ENCODE data around the gene ATG101. TPM values are rescaled to one million over a fixed set of nuclear protein-coding genes. Genes with fewer than 3 reads are reported as not detected.

ATG101 gene
- polyA plus RNA-seq, 4 donors, result 24.8 to 31.0 (median 28.3) TPM

DNA sequence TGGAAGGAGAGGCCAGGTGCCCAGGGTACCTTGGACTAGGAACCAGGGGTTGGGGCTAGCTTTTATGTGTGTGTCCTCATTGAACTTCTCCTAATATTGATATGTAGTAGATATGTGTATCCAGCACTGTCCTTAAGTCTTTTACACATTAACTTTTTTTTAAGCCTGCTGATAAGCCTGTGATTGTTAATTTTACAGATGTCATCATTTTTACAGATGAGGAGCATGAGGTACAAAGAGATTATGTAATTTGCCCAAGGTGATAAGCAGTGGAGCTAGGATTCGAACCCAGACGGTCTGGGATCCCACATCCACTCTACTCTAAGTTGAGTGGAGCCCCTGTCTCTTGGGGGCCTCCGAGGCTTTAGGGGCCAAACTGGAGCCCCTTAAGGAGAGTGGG is 28.7 kb upstream of the ATG101 start:
- no peak for DNase-seq (ENCODE audit: low read depth in 4 of 4, low spot score in 2 of 4)

DNA sequence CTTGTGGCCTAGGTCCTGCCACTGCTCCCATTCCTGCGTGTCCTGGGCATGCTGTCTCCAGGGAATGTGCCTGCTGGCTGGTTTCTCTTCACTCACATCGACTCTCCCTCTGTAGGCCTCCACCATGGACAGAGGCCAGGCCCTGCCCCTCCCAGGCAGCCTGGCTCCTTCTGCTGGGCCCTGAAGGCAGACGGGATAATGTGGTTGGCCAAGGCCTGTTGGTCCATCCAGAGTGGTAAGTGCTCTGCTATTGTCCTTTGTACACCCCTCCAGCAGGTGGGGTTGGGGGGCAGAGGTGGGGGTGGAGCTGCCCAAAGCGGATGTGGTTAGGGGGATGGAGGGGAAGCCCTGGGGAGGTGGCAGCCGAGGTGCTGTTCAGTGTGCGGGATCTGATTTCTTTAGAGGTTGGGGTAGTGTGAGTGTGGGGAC is 28.1 kb upstream of the ATG101 start:
- DNase-seq (ENCODE audit: low read depth in 4 of 4, low spot score in 2 of 4), result no peak

DNA sequence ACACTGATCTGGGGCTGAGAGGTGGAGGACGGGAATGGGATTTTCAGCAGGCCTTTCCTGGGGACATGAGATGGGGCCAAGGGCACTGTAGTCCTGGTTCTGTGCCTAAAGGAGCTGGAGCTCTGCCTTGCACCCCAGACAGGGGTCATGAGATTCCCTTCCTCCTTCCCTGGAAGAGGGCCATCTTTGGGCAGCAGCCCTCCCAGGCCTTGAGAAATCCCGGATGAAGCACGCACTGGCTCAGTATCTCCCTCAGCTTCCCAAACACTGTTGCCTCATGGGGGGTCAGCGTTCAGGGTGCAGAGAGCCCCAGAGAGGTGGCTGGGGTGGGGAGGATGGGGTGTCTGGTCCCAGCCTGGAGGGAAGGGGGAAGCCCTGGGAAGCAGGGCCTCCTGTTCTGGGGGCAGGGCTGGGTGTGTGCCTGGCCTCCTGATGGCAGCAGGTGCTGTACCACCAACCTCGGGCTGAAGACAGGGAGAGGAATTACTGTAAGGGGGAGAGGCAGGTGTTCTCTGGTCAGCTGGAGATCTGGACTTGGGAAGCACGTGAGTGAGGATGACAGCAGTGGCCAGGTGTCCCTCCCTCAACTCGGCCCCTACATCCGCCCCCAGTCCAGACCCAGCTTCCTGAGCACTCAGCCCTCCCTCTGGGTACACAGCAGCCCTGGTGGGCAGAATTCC is 26.9 kb upstream of the ATG101 start:
- DNase-seq (ENCODE audit: low read depth in 4 of 4, low spot score in 2 of 4), result no peak

DNA sequence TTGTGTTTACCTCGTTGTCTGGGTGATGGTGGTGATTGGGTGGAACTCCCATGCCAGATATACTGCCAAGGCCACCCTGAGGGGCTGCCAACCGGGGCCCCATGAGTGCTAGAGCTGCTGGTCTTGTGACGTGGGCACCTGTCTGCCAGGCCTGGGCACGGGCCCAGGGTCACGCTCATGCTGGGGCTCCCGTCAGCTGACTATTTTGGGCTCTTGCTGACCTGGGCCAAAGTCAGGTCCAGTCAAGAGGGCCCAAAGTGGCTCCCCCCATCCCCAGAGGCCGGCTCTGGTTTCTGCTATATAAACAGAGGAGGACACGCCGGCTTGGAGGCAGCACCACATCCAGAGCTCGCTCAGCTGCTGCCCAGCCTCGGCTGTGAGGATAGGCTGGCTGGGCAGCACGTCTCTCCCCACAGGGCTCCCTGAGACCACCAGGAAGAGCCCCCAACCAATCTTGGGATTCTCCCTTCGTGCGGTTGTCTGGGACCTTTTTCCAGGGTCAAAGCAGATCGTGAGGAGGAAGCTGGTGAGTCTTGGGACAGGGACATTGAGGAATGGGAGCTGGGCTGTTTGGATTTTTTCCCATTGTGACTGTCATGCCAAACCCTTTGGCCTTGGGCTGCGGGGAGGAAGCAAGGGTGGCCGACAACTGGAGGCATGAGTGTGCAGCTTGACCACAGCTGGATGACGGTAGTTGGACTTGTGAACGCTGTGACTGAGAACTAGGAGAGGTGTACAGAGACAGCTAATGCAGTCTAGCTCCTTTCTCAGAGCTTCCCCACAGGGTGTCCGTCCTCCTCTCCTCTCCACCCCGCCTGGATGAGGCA is 26.2 kb upstream of the ATG101 start:
- DNase-seq (ENCODE audit: low read depth in 4 of 4, low spot score in 2 of 4), result no peak

DNA sequence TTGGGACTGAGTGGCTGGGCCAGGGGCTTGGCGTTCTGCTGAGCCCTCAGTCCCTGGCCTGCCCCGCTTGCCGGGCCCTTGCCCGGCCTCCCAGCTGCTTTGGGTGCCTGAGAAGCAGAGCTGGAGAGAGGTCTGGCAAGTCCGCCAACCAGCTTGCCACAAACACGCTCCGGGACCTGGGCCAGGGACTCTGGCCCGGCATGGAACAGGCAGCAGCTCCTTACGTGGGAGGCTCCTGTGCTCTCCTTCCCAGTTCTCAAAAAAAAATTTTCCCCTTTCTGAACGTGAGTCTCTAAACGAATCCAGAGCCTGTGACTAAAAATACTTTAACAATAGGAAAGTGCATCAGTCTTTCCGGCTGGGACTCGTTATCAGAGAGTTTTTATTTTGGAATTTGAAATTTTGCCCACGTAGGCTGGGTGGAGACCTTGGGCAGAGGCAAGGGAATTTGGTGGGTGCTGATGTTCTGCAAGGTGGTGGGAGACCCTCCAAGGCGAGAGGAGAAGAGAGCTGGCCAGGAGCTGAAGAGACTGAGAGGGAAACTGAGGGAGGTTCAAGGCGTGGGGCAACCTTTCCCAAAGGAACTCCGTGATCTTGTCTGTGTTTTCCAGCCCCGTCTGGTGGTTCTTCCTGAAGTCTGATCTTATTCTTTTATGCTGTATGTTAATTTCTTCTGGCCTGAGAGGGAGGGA is 25.3 kb upstream of the ATG101 start:
- no peak for DNase-seq (ENCODE audit: low read depth in 4 of 4, low spot score in 2 of 4)

DNA sequence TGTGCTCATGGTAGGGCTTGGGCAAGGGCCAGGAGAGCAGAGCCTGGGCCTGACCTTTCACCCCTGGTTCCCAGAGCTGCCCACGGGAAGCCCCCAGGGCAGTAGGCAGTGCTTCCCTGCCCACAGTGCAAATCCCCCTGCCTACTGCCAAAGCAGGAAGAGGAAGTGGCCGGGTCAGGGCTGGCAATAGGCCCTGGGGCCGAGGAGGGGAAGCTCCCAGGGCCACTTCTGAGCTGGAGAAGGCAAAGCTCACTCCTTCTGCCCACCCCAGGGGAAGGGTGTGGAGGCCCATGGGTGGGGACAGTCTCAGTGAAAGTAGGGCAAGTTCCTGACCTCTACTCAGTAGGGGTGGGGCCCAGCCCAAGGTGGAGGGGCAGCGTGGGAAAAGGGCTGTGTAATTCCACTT is 24.0 kb upstream of the ATG101 start:
- DNase-seq (ENCODE audit: low read depth in 4 of 4, low spot score in 2 of 4), result no peak

DNA sequence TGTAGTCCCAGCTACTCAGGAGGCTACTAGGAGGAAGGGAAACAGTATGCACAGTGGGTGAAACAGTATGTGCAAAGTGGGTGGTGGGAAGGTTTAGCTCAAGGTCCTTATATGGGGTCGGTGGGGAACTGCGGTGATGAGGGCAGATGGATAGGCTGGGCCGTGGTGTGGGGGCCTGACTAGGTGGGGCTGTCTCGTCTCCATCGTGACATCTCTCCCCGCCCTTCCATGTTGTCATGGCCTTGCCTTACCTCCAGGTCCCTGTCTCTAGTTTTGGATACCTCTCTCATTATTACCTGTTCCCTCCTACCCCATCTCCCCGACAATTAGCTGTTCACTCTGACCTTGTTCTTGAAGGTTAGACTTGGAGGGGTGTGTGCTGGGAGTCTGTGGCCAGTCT is 22.9 kb upstream of the ATG101 start:
- no peak for DNase-seq (ENCODE audit: low read depth in 4 of 4, low spot score in 2 of 4)

DNA sequence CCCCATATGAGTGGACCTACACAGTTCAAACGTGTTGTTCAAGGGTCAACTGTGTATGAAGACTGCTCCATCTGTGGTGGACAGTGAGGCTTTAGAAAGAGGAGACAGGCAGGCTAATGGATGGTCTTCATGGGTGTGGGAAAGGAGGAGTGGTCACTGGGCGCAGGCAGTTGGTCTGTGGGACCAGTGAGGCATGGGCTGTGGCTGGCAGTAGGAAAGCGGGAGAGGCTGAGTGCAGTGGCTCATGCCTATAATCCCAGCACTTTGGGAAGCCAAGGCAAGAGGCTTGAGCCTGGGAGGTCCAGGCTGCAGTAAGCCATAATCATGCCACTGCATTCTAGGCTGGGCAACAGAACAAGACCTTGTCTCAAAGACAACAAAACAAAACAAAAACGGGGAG is 20.5 kb upstream of the ATG101 start:
- no peak for DNase-seq (ENCODE audit: low read depth in 4 of 4, low spot score in 2 of 4)

DNA sequence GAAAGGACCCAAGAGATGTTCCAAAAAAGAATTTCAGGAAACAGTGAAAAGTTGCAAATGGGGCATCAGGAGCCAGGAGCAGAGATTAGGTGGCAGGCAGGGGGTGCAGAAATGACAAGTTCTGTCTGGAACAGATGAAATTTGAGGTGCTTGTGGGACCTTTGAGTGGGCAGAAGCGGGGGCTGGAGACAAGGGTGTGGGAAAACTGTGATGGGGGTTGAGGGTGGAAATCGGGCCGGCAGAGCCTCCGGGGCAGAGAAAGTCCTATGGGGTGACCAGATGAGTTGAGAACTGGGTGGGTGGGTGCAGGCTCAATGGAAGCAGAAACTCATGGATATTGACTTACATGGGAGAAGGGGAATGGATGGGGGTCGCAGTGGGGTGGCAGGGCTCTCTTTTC is 20.1 kb upstream of the ATG101 start:
- no peak for DNase-seq (ENCODE audit: low read depth in 4 of 4, low spot score in 2 of 4)

DNA sequence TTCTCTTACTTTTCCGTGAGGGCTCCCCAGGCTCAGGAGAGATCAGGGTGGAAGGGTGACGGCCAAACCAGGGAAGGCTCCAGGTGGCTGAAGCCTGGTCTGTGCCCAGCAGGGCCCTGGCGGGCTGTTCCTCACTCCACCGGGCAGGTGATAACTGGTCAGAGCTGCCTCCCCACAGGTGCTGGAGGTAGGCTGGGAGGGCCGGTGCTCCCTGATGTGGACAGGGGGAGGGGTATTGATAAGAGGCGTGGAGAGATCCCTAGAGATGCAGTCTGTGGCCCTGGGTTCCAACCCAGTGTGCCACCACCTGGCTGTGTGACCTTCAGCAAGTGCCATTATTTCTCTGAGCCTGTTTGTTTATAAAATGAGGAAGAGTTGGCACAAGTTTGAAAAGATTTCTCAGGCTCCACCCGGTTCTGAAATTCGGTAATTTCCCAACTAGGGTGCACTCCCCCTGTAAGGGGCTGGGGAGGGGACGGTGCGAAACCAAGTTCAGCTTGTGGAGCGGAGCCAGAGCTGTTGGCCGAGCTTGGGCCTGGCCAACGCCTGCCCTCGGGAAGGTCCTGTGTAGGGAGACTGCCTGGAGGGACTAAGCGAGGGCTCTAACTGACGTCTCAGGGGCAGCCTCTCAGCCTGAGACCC is 19.5 kb upstream of the ATG101 start:
- no peak for DNase-seq (ENCODE audit: low read depth in 4 of 4, low spot score in 2 of 4)

DNA sequence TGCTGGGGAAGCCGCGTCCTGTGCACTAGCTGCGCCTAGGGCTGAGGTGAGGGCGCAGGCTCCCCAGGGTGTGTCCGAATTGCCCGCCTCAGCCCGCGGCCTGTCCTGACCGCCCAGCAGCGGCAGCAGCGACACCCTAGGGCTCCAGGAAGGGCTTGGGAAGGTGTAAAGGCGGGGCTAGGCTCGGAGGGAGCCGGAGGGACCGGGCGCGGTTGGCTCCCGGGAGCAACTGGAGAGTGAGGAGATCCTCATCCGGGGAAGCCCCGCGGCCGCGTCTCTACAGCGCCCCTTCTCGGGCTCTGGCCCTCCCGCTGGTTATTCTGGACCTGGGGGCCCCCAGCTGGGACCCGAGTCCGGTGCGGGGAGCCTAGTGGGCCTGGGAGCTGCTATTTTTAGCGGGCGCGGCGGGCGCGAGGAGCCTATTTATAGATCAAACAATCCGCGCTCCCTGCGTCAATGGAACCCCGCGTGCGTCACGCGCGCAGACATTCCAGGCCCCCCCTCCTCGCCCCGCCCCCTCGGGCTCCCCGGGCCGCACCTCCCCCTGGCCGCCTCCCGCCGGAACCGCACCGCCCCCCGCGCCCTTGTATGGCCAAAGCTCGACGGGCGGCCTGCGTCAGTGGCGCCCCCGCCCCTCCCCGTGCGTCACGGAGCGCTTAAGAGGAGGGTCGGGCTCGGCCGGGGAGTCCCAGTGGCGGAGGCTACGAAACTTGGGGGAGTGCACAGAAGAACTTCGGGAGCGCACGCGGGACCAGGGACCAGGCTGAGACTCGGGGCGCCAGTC is 18.8 kb upstream of the ATG101 start, which contains the start of gene NR4A1:
Gene NR4A1, plus strand, starts transcription at position 685 of the 784 bp plus-strand sequence. CDS start 2,887 bp downstream, outside the sequence.
- peak in 2 of 4 donors; percentile 80 to 81 for DNase-seq (ENCODE audit: low read depth in 4 of 4, low spot score in 2 of 4)

DNA sequence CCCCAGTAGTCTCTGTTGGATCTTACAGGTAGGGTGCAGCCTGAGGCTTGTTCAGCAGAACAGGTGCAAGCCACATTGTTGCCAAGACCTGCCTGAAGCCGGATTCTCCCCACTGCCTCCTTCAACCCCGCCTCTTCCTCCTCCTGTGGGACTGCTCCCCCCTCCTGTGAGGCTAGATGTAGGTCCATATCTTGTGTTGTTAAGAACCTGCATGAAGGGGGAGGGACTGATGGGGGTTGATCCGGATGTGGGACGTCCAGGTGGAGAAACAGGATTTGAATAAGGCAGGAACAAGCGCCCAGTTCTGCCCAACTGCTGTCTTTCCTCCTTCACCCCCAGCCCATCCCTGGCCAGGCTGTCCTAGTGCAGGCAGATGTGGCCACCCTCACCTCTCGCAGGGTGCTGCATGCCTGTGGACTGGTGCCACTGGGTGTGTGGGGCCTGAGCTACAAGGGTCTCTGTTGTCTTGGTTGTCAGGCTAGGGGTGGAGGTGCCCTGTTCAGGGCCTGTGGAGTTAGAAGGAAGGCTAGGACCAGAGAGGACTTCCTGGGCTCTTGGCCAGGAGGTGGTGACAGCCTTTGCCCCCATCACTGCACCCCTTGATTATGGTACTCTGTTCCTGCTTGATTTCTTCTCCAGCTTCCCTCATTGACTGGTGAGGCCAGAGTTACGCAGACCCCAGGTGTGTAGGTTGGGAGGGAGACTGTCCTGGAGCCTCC is 17.2 kb upstream of the ATG101 start:
- DNase-seq (ENCODE audit: low read depth in 4 of 4, low spot score in 2 of 4), result no peak

DNA sequence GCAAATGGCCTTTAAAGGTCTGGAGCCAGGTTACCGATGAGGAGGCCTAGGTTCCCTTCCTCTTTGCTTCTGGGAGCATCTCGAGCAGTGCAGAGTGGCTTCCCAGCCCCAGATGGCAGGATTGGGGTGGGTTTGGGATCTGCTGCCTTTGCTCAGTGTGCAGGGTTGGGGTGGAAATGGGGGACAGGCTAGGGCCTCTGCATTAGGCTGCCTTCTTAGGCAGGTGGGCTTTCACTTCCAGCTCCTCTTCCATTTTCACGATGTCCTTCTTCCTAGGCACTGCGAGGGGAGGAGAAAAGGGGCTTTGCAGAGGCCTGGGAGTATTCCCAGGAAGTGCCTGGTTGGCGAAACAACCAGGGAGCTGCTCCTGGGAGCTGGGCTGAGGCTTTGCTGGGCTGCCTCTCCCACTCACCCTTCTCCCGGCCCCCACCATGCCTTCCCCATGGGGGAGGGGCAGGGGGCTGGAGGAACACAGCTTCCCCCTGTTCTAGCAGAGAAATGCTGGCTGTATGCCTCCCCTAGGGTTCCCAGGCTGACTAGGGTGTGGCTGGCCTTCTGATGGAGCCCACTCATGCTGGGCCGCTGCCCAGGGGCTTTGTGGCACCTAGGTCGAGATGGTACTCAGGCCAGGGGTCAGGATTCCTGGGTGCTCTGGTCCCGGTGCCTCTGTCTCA is 16.1 kb upstream of the ATG101 start:
- DNase-seq (ENCODE audit: low read depth in 4 of 4, low spot score in 2 of 4), result no peak

DNA sequence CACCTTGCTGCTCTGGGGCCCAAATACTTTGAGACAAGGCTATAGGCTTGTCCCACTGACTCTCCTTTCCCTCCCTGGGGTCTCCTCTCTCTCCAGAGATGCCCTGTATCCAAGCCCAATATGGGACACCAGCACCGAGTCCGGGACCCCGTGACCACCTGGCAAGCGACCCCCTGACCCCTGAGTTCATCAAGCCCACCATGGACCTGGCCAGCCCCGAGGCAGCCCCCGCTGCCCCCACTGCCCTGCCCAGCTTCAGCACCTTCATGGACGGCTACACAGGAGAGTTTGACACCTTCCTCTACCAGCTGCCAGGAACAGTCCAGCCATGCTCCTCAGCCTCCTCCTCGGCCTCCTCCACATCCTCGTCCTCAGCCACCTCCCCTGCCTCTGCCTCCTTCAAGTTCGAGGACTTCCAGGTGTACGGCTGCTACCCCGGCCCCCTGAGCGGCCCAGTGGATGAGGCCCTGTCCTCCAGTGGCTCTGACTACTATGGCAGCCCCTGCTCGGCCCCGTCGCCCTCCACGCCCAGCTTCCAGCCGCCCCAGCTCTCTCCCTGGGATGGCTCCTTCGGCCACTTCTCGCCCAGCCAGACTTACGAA is 15.4 kb upstream of the ATG101 start:
- no peak for DNase-seq (ENCODE audit: low read depth in 4 of 4, low spot score in 2 of 4)

DNA sequence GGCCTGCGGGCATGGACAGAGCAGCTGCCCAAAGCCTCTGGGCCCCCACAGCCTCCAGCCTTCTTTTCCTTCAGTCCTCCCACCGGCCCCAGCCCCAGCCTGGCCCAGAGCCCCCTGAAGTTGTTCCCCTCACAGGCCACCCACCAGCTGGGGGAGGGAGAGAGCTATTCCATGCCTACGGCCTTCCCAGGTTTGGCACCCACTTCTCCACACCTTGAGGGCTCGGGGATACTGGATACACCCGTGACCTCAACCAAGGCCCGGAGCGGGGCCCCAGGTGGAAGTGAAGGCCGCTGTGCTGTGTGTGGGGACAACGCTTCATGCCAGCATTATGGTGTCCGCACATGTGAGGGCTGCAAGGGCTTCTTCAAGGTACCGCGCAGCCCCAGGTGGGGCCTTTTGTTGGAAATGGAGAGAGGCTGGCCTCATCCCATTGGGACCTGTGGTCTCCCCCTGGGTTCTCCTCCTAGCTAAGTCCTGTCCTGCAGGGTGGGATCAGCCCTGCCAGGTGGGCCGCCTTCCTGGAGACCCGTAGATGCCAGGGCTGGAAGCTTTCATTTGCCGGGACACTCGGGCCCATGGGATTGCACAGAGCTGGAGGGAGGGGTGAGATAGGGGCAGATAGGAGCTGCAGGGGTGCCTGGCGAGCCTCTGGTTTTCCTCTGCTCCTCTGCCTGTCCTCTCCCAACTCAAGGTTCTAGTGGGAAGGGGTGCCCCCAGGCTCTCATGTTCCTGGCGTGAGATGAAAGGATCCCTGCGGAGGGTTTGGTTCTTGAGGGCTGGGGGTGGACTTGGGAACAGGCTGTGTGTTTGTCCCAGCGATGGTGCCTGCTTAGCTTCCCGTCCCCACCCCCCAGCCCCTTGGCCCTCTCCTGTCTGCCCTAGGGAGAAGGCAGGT is 14.7 kb upstream of the ATG101 start:
- DNase-seq (ENCODE audit: low read depth in 4 of 4, low spot score in 2 of 4), result no peak

DNA sequence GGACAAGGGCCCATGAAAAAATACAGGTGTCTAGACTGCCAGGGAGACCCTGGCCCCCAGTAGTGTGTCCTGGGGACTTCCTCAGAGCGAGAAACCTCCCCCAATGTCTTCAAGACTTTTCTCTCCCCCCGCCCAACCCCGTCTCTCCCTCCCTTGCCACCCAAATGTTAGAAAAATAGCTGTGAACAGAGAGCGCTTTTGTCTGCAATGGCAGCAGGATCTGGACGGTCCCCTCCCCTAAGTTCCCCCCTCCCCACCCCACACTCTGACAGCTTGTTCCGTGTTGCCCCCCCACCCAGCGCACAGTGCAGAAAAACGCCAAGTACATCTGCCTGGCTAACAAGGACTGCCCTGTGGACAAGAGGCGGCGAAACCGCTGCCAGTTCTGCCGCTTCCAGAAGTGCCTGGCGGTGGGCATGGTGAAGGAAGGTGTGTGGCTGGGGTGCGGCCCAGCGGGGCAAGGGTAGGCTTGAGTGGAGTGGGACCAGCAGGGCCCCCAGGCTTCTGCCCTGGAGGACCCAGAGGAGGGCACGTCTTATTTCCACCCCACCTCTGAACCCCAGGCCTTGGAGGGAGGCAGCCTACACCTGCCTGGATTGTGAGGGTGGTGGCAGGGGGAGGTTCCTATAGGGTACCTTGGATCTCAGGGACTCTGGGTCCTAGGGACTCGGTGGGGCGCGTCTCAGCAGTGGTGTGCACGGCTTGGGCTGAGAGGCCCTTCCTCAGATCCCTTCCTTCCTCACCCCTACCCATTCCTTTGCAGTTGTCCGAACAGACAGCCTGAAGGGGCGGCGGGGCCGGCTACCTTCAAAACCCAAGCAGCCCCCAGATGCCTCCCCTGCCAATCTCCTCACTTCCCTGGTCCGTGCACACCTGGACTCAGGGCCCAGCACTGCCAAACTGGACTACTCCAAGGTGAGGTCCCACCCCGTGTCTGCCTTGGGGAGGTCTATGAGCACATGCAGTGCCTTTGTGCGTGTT is 13.8 kb upstream of the ATG101 start:
- DNase-seq (ENCODE audit: low read depth in 4 of 4, low spot score in 2 of 4), result no peak

Data from left renal cortex interstitium (tissue), 4 donors.